Astrocyte (in vitro differentiated cells and primary cell): Measurements from ENCODE around the gene RBMXL3. TPM values are rescaled to one million over a fixed set of nuclear protein-coding genes. Genes with fewer than 3 reads are reported as not detected.
"Not testable (repeated sequence)": the region's sequence is repeated elsewhere in the genome, so short reads cannot be mapped to it uniquely, and the experiment has no call there.

ENCODE experiments used
- DNase-seq: peaks from one replicate; pipeline ENCODE4 v3.0.0-alpha.2; 2010; ENCODE audit warnings: low read depth
- FAIRE-seq: peaks from 2 replicates; lab custom pipeline; 2011; peaks lifted over from hg19 to GRCh38; lab: Jason Lieb, UNC
- H2AFZ ChIP-seq: 2 replicates; pipeline ENCODE4 v1.6.0; 2012; ENCODE audit warnings: low read depth, low read length, inconsistent platforms
- H3K27ac ChIP-seq: 2 replicates; pipeline ENCODE4 v1.5.1; 2011; ENCODE audit warnings: low read depth, low read length, inconsistent platforms
- H3K27me3 ChIP-seq: 2 replicates; pipeline ENCODE4 v1.6.0; 2011; ENCODE audit warnings: low read length, inconsistent platforms; ENCODE audit not compliant: insufficient read depth
- H3K36me3 ChIP-seq: 2 replicates; pipeline ENCODE4 v1.5.1; 2011; ENCODE audit warnings: low read length, inconsistent platforms; ENCODE audit not compliant: insufficient read depth
- H3K4me1 ChIP-seq: 2 replicates; pipeline ENCODE4 v1.5.1; 2011; ENCODE audit warnings: low read length, inconsistent platforms; ENCODE audit not compliant: insufficient read depth
- H3K4me2 ChIP-seq: 2 replicates; pipeline ENCODE4 v1.6.0; 2012; ENCODE audit warnings: low read length, inconsistent platforms
- H3K4me3 ChIP-seq: 2 replicates; pipeline ENCODE4 v1.5.1; 2011; ENCODE audit warnings: low read depth, mild to moderate bottlenecking, low read length, inconsistent platforms; ENCODE audit not compliant: insufficient read depth
- H3K79me2 ChIP-seq: 2 replicates; pipeline ENCODE4 v1.6.0; 2012; ENCODE audit warnings: mild to moderate bottlenecking, low read length, inconsistent platforms; ENCODE audit not compliant: insufficient read depth
- H3K9ac ChIP-seq: 2 replicates; pipeline ENCODE4 v1.6.0; 2012; ENCODE audit warnings: mild to moderate bottlenecking, low read length, inconsistent platforms
- H3K9me3 ChIP-seq: 2 replicates; pipeline ENCODE4 v1.5.1; 2012; ENCODE audit warnings: low read depth, mild to moderate bottlenecking, low read length, inconsistent platforms; ENCODE audit not compliant: insufficient read depth
- H4K20me1 ChIP-seq: 2 replicates; pipeline ENCODE4 v1.6.0; 2012; ENCODE audit warnings: low read length, inconsistent platforms; ENCODE audit not compliant: insufficient read depth
- H3K27ac Mint-ChIP-seq: one replicate; pipeline ENCODE4 v1.8.0; 2021; ENCODE audit warnings: mild to moderate bottlenecking, mixed read lengths; ENCODE audit not compliant: unreplicated experiment
- H3K27me3 Mint-ChIP-seq: one replicate; pipeline ENCODE4 v1.8.0; 2021; ENCODE audit warnings: low read depth, mixed read lengths; ENCODE audit not compliant: unreplicated experiment
- H3K36me3 Mint-ChIP-seq: one replicate; pipeline ENCODE4 v1.8.0; 2021; ENCODE audit warnings: low read depth, mixed read lengths; ENCODE audit not compliant: unreplicated experiment
- H3K4me1 Mint-ChIP-seq: one replicate; pipeline ENCODE4 v1.8.0; 2021; ENCODE audit warnings: low read depth, mixed read lengths; ENCODE audit not compliant: unreplicated experiment
- H3K4me3 Mint-ChIP-seq: one replicate; pipeline ENCODE4 v1.8.0; 2021; ENCODE audit warnings: mild to moderate bottlenecking, moderate library complexity, mixed read lengths; ENCODE audit not compliant: unreplicated experiment
- H3K9me3 Mint-ChIP-seq: one replicate; pipeline ENCODE4 v1.8.0; 2021; ENCODE audit warnings: mild to moderate bottlenecking, mixed read lengths; ENCODE audit not compliant: unreplicated experiment
- CTCF ChIP-seq: IDR thresholded peaks from 2 replicates; pipeline ENCODE4 v1.5.1; 2011; ENCODE audit warnings: low read depth, mild to moderate bottlenecking, inconsistent platforms, low read length, moderate library complexity; ENCODE audit not compliant: insufficient read depth
- EZH2 ChIP-seq: IDR thresholded peaks from 2 replicates; pipeline ENCODE4 v1.6.1; 2012; ENCODE audit warnings: mild to moderate bottlenecking, low read length, inconsistent platforms; ENCODE audit not compliant: insufficient read depth
- total RNA-seq: library from RNA; stranded (reverse); gene quantifications from 2 replicates; pipeline ENCODE4 v1.2.1, GENCODE V29; 2021

Gene RBMXL3
- total RNA-seq, 1 donor from 2014 or later: not detected

GRCh38 chrX:115214151-115214550, 24.9 kb downstream of the RBMXL3 start:
- DNase-seq: no peak
- Histone ChIP-seq H3K27ac (no peak overlapping the region), H3K9ac (no peak overlapping the region), H3K4me1 (no peaks in the 10 kb centered on the region), H3K4me2 (no peak overlapping the region), H3K27me3 (no peaks in the 10 kb centered on the region), H3K36me3 (no peaks in the 10 kb centered on the region), H3K9me3 (no peaks in the 10 kb centered on the region), H4K20me1 (no peaks in the 10 kb centered on the region), H3K79me2 (no peaks in the 10 kb centered on the region), H2AFZ (no peak overlapping the region), H3K4me3 (no peak overlapping the region)
- H3K9me3 Mint-ChIP-seq: no peaks in the 10 kb centered on the region
- H3K27me3 Mint-ChIP-seq: no peaks in the 10 kb centered on the region
- H3K4me1 Mint-ChIP-seq: peaks cover 5% of the 10 kb centered on the region
- no peak overlapping the region for H3K4me3 Mint-ChIP-seq
- H3K27ac Mint-ChIP-seq: no peak overlapping the region
- no peak for TF ChIP-seq CTCF
- no peak for TF ChIP-seq EZH2
- peaks cover 4% of the 10 kb centered on the region for H3K36me3 Mint-ChIP-seq
- no peak for FAIRE-seq

- Mint-ChIP-seq H3K9me3 (no peaks in the 10 kb centered on the region), H3K4me1 (peaks cover 5% of the 10 kb centered on the region), H3K27me3 (no peaks in the 10 kb centered on the region), H3K36me3 (peaks cover 4% of the 10 kb centered on the region), H3K27ac (no peak overlapping the region), H3K4me3 (no peak overlapping the region)
- Histone ChIP-seq H3K4me1 (no peaks in the 10 kb centered on the region), H3K27me3 (no peaks in the 10 kb centered on the region), H3K9me3 (no peaks in the 10 kb centered on the region), H3K4me3 (no peak overlapping the region), H2AFZ (no peak overlapping the region), H3K36me3 (no peaks in the 10 kb centered on the region), H3K27ac (no peak overlapping the region), H4K20me1 (no peaks in the 10 kb centered on the region), H3K9ac (no peak overlapping the region), H3K4me2 (no peak overlapping the region), H3K79me2 (peaks cover 3% of the 10 kb centered on the region)
- TF ChIP-seq CTCF (no peak), EZH2 (no peak)
- DNase-seq: no peak
- no peak for FAIRE-seq
Measured at GRCh38 chrX:115214605-115215004, 25.4 kb downstream of the RBMXL3 start.

- not testable (repeated sequence) for H3K27ac Mint-ChIP-seq, H3K36me3 ChIP-seq, DNase-seq, H3K9me3 ChIP-seq, H2AFZ ChIP-seq, H3K4me1 Mint-ChIP-seq, H3K4me1 ChIP-seq, H3K27me3 Mint-ChIP-seq, FAIRE-seq, H3K4me3 Mint-ChIP-seq, H3K27ac ChIP-seq, H3K9ac ChIP-seq, H3K4me2 ChIP-seq, H3K27me3 ChIP-seq, H3K9me3 Mint-ChIP-seq, H3K79me2 ChIP-seq, H3K36me3 Mint-ChIP-seq, H3K4me3 ChIP-seq, H4K20me1 ChIP-seq
Measured at GRCh38 chrX:115217346-115217745, 28.1 kb downstream of the RBMXL3 start.
